SK-N-SH (cell line): Measurements from ENCODE around the gene EMP3. TPM values are rescaled to one million over a fixed set of nuclear protein-coding genes. Genes with fewer than 3 reads are reported as not detected.
"Not testable (repeated sequence)": the region's sequence is repeated elsewhere in the genome, so short reads cannot be mapped to it uniquely, and the experiment has no call there.

Source experiments
- CTCF ChIA-PET: fragments of 300-600, 350-600 bp; formaldehyde crosslinking; extraction: SDS; loops from one replicate; lab custom pipeline; 2021; lab: Yijun Ruan, JAX
- POLR2A ChIA-PET: fragments of 350-600 bp; sonication (Branson Sonifier 250); formaldehyde crosslinking; extraction: SDS; loops from one replicate; lab custom pipeline; 2020; ENCODE audit warnings: antibody characterized with exemption, inconsistent platforms; lab: Yijun Ruan, JAX
- DNase-seq: peaks from one replicate; pipeline ENCODE4 v3.0.0; 2012
- H2AFZ ChIP-seq: fragments of 200-600 bp; sonication (generic); 2 replicates; pipeline ENCODE4 v1.8.1; 2016; ENCODE audit warnings: antibody characterized with exemption, mild to moderate bottlenecking, low read depth
- H3F3A ChIP-seq: fragments of 200-600 bp; sonication (generic); replicated peaks from 2 replicates; pipeline ENCODE3; 2016; ENCODE audit warnings: antibody characterized with exemption, mild to moderate bottlenecking; ENCODE audit not compliant: insufficient read depth
- H3K27ac ChIP-seq, 2 experiments: fragments of 200-500 bp in 1 of 2; fragments of 200-600 bp in 1 of 2; sonication (Bioruptor generic) in 1 of 2; sonication (generic), shearing (Covaris generic) in 1 of 2; 2 replicates each; pipeline versions ENCODE4 v1.5.1 to v1.6.1; 2014 to 2016; ENCODE audit warnings: low read depth in 2 of 2, inconsistent platforms in 1 of 2, low read length in 1 of 2, mild to moderate bottlenecking in 1 of 2, mixed read lengths in 1 of 2
- H3K27me3 ChIP-seq: fragments of 200-600 bp; sonication (generic), shearing (Covaris generic); 2 replicates; pipeline ENCODE4 v1.6.1; 2016; ENCODE audit warnings: mixed run types; ENCODE audit not compliant: insufficient read depth
- H3K36me3 ChIP-seq, 2 experiments: fragments of 200-500 bp in 1 of 2; fragments of 200-600 bp in 1 of 2; sonication (Bioruptor generic) in 1 of 2; sonication (generic) in 1 of 2; replicated peaks in 1 of 2; 2 replicates each; pipeline versions ENCODE3 to v1.5.1; 2014 to 2016; ENCODE audit warnings: low read length in 1 of 2, mild to moderate bottlenecking in 1 of 2; ENCODE audit not compliant: insufficient read depth in 2 of 2, control insufficient read depth in 1 of 2
- H3K4me1 ChIP-seq, 2 experiments: fragments of 200-500 bp in 1 of 2; fragments of 200-600 bp in 1 of 2; sonication (Bioruptor generic) in 1 of 2; sonication (generic), shearing (Covaris generic) in 1 of 2; 2 replicates each; pipeline versions ENCODE4 v1.5.1 to v1.6.1; 2014 to 2016; ENCODE audit warnings: low read depth in 1 of 2, low read length in 1 of 2, mixed run types in 1 of 2; ENCODE audit not compliant: insufficient read depth in 2 of 2, control insufficient read depth in 1 of 2
- H3K4me2 ChIP-seq: fragments of 200-600 bp; sonication (generic), shearing (Covaris generic); 2 replicates; pipeline ENCODE4 v1.6.1; 2017; ENCODE audit warnings: mixed run types
- H3K4me3 ChIP-seq, 2 experiments: fragments of 200-500 bp in 1 of 2; fragments of 200-600 bp in 1 of 2; sonication (Bioruptor generic) in 1 of 2; sonication (generic), shearing (Covaris generic) in 1 of 2; 2 replicates each; pipeline versions ENCODE4 v1.5.1 to v1.8.1; 2014 to 2016; ENCODE audit warnings: low read depth in 2 of 2, inconsistent platforms in 1 of 2, low read length in 1 of 2, mild to moderate bottlenecking in 1 of 2, mixed read lengths in 1 of 2, moderate library complexity in 1 of 2
- H3K79me2 ChIP-seq: fragments of 200-600 bp; sonication (generic); 2 replicates; pipeline ENCODE4 v1.8.1; 2017; ENCODE audit warnings: mild to moderate bottlenecking; ENCODE audit not compliant: insufficient read depth
- H3K9ac ChIP-seq: fragments of 200-600 bp; sonication (generic); 2 replicates; pipeline ENCODE4 v1.6.1; 2017; ENCODE audit warnings: mixed run types
- H3K9me2 ChIP-seq: fragments of 200-600 bp; sonication (generic); 2 replicates; pipeline ENCODE4 v1.6.1; 2017; ENCODE audit warnings: mixed run types
- H3K9me3 ChIP-seq: fragments of 200-600 bp; sonication (generic); 2 replicates; pipeline ENCODE4 v1.6.1; 2017; ENCODE audit warnings: mixed run types, mild to moderate bottlenecking, moderate library complexity
- H4K20me1 ChIP-seq: fragments of 200-600 bp; sonication (generic); 2 replicates; pipeline ENCODE4 v1.6.1; 2017; ENCODE audit warnings: mild to moderate bottlenecking, mixed run types; ENCODE audit not compliant: insufficient read depth
- EZH2phosphoT487 ChIP-seq: fragments of 200-600 bp; sonication (generic); IDR thresholded peaks from 2 replicates; pipeline ENCODE4 v1.6.1; 2017; ENCODE audit warnings: low read depth, mixed run types, mild to moderate bottlenecking, antibody characterized with exemption, moderate library complexity, borderline replicate concordance
- GATA2 ChIP-seq: sonication (generic); formaldehyde crosslinking; IDR thresholded peaks from 2 replicates; pipeline ENCODE4 v1.5.0; 2020; ENCODE audit warnings: mild to moderate bottlenecking, missing genetic modification reagents
- MEF2A ChIP-seq: IDR thresholded peaks from 2 replicates; pipeline ENCODE4 v1.4.0; 2012; ENCODE audit warnings: low read depth, borderline replicate concordance
- MXI1 ChIP-seq: IDR thresholded peaks from 2 replicates; pipeline ENCODE4 v1.6.1; 2012; ENCODE audit warnings: mild to moderate bottlenecking, low read depth, low read length, improper control_type of control experiment
- RXRA ChIP-seq: IDR thresholded peaks from 2 replicates; pipeline ENCODE4 v1.4.0; 2012; ENCODE audit warnings: low read depth, mild to moderate bottlenecking, borderline replicate concordance
- SIN3A ChIP-seq: IDR thresholded peaks from 2 replicates; pipeline ENCODE4 v1.6.1; 2012; ENCODE audit warnings: low read depth, mild to moderate bottlenecking, low read length, moderate library complexity, borderline replicate concordance
- TAF1 ChIP-seq: IDR thresholded peaks from 2 replicates; pipeline ENCODE4 v1.6.1; 2012; ENCODE audit warnings: low read depth, mild to moderate bottlenecking, low read length, moderate library complexity, borderline replicate concordance
- WGBS: methylation state at CpG from one replicate; pipeline ENCODE4 v1.1.6; 2017; ENCODE audit warnings: low lambda C conversion rate; 5-methylcytosine and 5-hydroxymethylcytosine counted together
- polyA plus RNA-seq, 3 experiments: library from polyadenylated mRNA; depleted of rRNA; stranded (reverse); fragments of >200 nt; gene quantifications; 2 replicates each; pipeline ENCODE4 v1.2.3, GENCODE V29; 2012
- TF ChIP-seq, protein P1 (sequence below): IDR thresholded peaks from 2 replicates; pipeline ENCODE4 v1.6.1; 2012; ENCODE audit warnings: mild to moderate bottlenecking, low read depth, low read length, moderate library complexity
- TF ChIP-seq, protein P2 (sequence below): IDR thresholded peaks from 2 replicates; pipeline ENCODE4; 2012
- TF ChIP-seq, protein P3 (sequence below): fragments of 200-600 bp; sonication (generic); IDR thresholded peaks from 2 replicates; pipeline ENCODE4 v1.6.1; 2017; ENCODE audit warnings: antibody characterized with exemption, mild to moderate bottlenecking, moderate library complexity

Gene EMP3
- polyA plus RNA-seq, 1 of the 3 experiments (the other 2 are of a cell fraction), result 263 TPM

DNA sequence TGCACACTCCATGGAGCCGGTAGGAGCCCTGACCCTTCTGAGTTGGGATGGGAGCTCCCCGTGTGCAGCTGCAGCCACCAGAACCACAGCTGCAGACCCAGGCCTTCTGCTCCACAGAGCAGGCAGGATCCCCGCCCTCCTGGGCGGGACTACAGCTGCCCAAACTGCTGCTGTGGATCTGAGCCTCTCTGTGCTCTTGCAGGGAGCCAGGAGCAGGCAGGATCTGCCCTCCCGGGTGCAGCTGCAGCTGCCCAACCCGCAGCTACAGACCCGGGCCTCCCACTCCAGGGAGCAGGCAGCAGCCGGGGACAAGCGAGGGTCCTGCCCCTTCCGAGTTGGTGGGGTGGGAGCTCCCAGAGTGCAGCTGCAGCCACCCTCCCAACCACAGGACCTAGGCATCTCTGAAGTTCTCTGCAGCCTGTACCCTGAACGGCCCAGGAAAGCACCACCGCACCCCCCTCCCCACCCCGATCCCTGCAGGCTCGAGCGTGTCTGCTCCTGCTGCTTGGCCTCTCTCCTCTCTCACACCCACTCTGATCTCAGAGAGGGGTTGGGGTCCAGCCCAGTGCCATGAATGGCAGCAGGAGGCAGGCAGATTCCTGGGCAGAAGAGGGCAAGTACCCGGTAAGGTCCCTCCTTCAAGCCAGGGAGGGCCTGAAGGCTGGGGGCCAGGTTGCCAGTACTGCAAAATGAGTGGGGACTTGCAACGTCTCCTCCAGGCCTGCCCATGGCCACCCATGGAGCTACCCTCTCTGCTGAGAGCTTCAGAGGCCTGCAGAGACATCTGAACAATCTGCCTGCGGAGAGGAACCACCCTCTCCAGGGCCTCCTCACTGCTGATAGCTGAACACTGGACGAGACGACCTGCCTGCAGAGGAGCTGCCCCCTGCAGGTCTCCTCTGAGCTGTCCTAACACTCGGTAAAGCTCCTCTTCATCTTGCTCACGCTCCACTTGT lies 16.4 kb upstream of the EMP3 start:
- ChIA-PET CTCF (interaction anchor here (0.5 to 2.1 kb wide), 5 partner anchors 10 to 64 kb away, joined by 3 to 10 read pairs (median 3); no protein-coding TSS in a partner anchor), POLR2A (no interaction called here)

DNA sequence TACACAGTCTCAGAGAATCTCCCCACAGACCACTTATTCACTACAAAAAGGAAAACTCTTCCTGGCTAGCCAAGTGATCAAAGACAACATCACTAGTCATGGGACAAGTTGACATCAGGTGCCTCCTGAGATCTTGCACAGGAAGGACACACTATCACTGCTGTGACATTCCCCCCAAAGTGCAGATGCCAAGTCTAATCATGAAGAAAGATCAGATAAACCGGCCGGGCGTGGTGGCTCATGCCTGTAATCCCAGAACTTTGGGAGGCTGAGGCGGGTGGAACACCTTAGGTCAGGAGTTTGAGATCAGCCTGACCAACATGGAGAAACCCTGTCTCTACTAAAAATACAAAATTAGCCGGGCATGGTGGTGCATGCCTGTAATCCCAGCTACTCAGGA lies 15.6 kb upstream of the EMP3 start:
- H3K27ac ChIP-seq, POLR2A ChIA-PET, H3K27me3 ChIP-seq, H3K9me2 ChIP-seq, H2AFZ ChIP-seq, H4K20me1 ChIP-seq, H3K9me3 ChIP-seq, H3K9ac ChIP-seq, H3K79me2 ChIP-seq, H3K36me3 ChIP-seq, DNase-seq, H3K4me2 ChIP-seq, H3K4me3 ChIP-seq, H3F3A ChIP-seq, H3K4me1 ChIP-seq: not testable (repeated sequence)
- CTCF ChIA-PET, result interaction anchor here (1.5 kb wide), 1 partner anchor 19 kb away, joined by 5 read pairs; no protein-coding TSS in a partner anchor
- 79% methylated on average over 5 of the region's 5 CpGs for WGBS

More for the DNA sequence above, 16.4 kb upstream of the EMP3 start:
- Histone ChIP-seq H3K4me3 (no peak overlapping the region), H3K9ac (no peak overlapping the region), H3K9me3 (no peaks in the 10 kb centered on the region), H3K79me2 (no peaks in the 10 kb centered on the region), H3K4me1 (no peaks in the 10 kb centered on the region), H3K4me2 (no peak overlapping the region), H3K36me3 (no peaks in the 10 kb centered on the region), H3K9me2 (no peaks in the 10 kb centered on the region), H3F3A (peaks cover 3% of the 10 kb centered on the region), H2AFZ (no peak overlapping the region), H3K27ac (no peak overlapping the region), H4K20me1 (no peaks in the 10 kb centered on the region), H3K27me3 (no peaks in the 10 kb centered on the region)
- no peak for DNase-seq
- WGBS, result 81% methylated on average over 9 of the region's 22 CpGs
- TF ChIP-seq RXRA (no peak), SIN3A (no peak), MXI1 (no peak)

DNA sequence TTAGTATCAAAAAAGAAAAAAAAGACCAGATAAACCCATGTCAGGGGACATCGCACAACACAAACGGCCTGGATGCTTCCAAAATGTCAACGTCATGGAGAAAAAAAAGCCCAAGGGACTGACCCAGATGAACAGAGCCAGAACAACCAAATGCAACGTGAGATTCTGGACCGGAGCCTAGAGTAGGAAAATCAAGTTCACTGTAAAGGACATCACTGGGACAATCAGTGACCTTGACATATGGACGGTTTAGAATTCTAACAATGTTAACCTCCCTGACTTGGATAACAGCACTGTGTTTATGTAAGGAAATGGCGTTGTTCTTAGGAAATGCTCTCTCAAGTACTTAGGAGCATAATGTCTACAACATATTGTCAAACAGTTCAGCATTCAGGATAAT lies 15.1 kb upstream of the EMP3 start:
- ChIA-PET POLR2A (no interaction called here), CTCF (interaction anchor here (1.5 kb wide), 1 partner anchor 19 kb away, joined by 5 read pairs; no protein-coding TSS in a partner anchor)
- Histone ChIP-seq H3K9me2 (no peaks in the 10 kb centered on the region), H3K9ac (no peak overlapping the region), H3K9me3 (no peaks in the 10 kb centered on the region), H3K79me2 (no peaks in the 10 kb centered on the region), H3K36me3 (no peaks in the 10 kb centered on the region), H3K4me2 (no peak overlapping the region), H4K20me1 (no peaks in the 10 kb centered on the region), H3K27ac (no peak overlapping the region), H3K4me1 (no peaks in the 10 kb centered on the region), H2AFZ (no peak overlapping the region), H3F3A (peaks cover 4% of the 10 kb centered on the region), H3K4me3 (no peak overlapping the region), H3K27me3 (no peaks in the 10 kb centered on the region)
- no peak for DNase-seq
- WGBS, result 83% methylated on average over 7 of the region's 7 CpGs
- TF ChIP-seq, protein P1, sequence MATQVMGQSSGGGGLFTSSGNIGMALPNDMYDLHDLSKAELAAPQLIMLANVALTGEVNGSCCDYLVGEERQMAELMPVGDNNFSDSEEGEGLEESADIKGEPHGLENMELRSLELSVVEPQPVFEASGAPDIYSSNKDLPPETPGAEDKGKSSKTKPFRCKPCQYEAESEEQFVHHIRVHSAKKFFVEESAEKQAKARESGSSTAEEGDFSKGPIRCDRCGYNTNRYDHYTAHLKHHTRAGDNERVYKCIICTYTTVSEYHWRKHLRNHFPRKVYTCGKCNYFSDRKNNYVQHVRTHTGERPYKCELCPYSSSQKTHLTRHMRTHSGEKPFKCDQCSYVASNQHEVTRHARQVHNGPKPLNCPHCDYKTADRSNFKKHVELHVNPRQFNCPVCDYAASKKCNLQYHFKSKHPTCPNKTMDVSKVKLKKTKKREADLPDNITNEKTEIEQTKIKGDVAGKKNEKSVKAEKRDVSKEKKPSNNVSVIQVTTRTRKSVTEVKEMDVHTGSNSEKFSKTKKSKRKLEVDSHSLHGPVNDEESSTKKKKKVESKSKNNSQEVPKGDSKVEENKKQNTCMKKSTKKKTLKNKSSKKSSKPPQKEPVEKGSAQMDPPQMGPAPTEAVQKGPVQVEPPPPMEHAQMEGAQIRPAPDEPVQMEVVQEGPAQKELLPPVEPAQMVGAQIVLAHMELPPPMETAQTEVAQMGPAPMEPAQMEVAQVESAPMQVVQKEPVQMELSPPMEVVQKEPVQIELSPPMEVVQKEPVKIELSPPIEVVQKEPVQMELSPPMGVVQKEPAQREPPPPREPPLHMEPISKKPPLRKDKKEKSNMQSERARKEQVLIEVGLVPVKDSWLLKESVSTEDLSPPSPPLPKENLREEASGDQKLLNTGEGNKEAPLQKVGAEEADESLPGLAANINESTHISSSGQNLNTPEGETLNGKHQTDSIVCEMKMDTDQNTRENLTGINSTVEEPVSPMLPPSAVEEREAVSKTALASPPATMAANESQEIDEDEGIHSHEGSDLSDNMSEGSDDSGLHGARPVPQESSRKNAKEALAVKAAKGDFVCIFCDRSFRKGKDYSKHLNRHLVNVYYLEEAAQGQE, result no peak
- TF ChIP-seq EZH2phosphoT487 (no peak), TAF1 (no peak), MEF2A (no peak), GATA2 (CRISPR knock-in tag) (no peak)
- TF ChIP-seq, protein P2, sequence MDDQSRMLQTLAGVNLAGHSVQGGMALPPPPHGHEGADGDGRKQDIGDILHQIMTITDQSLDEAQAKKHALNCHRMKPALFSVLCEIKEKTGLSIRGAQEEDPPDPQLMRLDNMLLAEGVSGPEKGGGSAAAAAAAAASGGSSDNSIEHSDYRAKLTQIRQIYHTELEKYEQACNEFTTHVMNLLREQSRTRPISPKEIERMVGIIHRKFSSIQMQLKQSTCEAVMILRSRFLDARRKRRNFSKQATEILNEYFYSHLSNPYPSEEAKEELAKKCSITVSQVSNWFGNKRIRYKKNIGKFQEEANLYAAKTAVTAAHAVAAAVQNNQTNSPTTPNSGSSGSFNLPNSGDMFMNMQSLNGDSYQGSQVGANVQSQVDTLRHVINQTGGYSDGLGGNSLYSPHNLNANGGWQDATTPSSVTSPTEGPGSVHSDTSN, result no peak
- TF ChIP-seq, protein P3, sequence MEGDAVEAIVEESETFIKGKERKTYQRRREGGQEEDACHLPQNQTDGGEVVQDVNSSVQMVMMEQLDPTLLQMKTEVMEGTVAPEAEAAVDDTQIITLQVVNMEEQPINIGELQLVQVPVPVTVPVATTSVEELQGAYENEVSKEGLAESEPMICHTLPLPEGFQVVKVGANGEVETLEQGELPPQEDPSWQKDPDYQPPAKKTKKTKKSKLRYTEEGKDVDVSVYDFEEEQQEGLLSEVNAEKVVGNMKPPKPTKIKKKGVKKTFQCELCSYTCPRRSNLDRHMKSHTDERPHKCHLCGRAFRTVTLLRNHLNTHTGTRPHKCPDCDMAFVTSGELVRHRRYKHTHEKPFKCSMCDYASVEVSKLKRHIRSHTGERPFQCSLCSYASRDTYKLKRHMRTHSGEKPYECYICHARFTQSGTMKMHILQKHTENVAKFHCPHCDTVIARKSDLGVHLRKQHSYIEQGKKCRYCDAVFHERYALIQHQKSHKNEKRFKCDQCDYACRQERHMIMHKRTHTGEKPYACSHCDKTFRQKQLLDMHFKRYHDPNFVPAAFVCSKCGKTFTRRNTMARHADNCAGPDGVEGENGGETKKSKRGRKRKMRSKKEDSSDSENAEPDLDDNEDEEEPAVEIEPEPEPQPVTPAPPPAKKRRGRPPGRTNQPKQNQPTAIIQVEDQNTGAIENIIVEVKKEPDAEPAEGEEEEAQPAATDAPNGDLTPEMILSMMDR, result no peak
